HEK293 (cell line): Measurements from ENCODE around the gene PDLIM4.

Experiments
- CTCF ChIA-PET: fragments of 350-600 bp; formaldehyde crosslinking; extraction: SDS; loops from one replicate; lab custom pipeline; 2021; ENCODE audit warnings: antibody characterized with exemption; lab: Yijun Ruan, JAX
- POLR2A ChIA-PET: fragments of 300-600 bp; formaldehyde crosslinking; extraction: SDS; loops from one replicate; lab custom pipeline; 2020; ENCODE audit warnings: antibody characterized with exemption, inconsistent platforms; lab: Yijun Ruan, JAX
- H3K27ac ChIP-seq: fragments of 200-500 bp; sonication (Bioruptor generic); 2 replicates; pipeline ENCODE4 v1.5.1; 2014; ENCODE audit warnings: low read depth, low read length, control low read depth, inconsistent platforms; ENCODE audit errors: extremely low read depth
- H3K36me3 ChIP-seq, 2 experiments: fragments of 200-500 bp in 1 of 2; sonication (Bioruptor generic) in 1 of 2; 1 replicate in 1 of 2; 2 replicates in 1 of 2; pipeline ENCODE4 v1.5.1; 2014 to 2017; ENCODE audit warnings: inconsistent platforms in 2 of 2, low read length in 2 of 2; ENCODE audit not compliant: control insufficient read depth in 2 of 2, insufficient read depth in 1 of 2
- H3K4me1 ChIP-seq: fragments of 200-500 bp; sonication (Bioruptor generic); 2 replicates; pipeline ENCODE4 v1.5.1; 2014; ENCODE audit warnings: mild to moderate bottlenecking, low read length, inconsistent platforms; ENCODE audit not compliant: control insufficient read depth, insufficient read depth
- H3K4me3 ChIP-seq: 2 replicates; pipeline ENCODE4 v1.5.1; 2011; ENCODE audit warnings: low read depth, mild to moderate bottlenecking, control low read depth, low read length, moderate library complexity
- H3K9me3 ChIP-seq: fragments of 200-500 bp; sonication (Bioruptor generic); 2 replicates; pipeline ENCODE4 v1.5.1; 2014; ENCODE audit warnings: low read depth, low read length, inconsistent platforms; ENCODE audit not compliant: control insufficient read depth, insufficient read depth
- BCL11B ChIP-seq: fragments of 450-650 bp; formaldehyde crosslinking; IDR thresholded peaks from 2 replicates; pipeline ENCODE4 v1.5.1; 2016; ENCODE audit warnings: low read depth, missing biosample characterization, missing genetic modification characterization
- HIC1 ChIP-seq: fragments of 450-650 bp; formaldehyde crosslinking; IDR thresholded peaks from 2 replicates; pipeline ENCODE4 v1.5.1; 2016; ENCODE audit warnings: missing biosample characterization, missing genetic modification characterization
- HOXA7 ChIP-seq: sonication (generic); formaldehyde crosslinking; IDR thresholded peaks from 2 replicates; pipeline ENCODE4 v1.8.1; 2022; ENCODE audit warnings: missing genetic modification reagents, borderline replicate concordance
- KLF1 ChIP-seq: fragments of 450-650 bp; formaldehyde crosslinking; IDR thresholded peaks from 2 replicates; pipeline ENCODE4 v1.5.1; 2016; ENCODE audit warnings: missing biosample characterization, missing genetic modification characterization
- MEIS1 ChIP-seq: sonication (generic); formaldehyde crosslinking; IDR thresholded peaks from 2 replicates; pipeline ENCODE4 v1.8.1; 2022; ENCODE audit warnings: missing genetic modification reagents, mild to moderate bottlenecking, borderline replicate concordance
- SP3 ChIP-seq: fragments of 450-650 bp; formaldehyde crosslinking; IDR thresholded peaks from 2 replicates; pipeline ENCODE4 v1.5.1; 2016; ENCODE audit warnings: missing biosample characterization, missing genetic modification characterization
- ZFHX2 ChIP-seq: fragments of 450-650 bp; formaldehyde crosslinking; conservative IDR thresholded peaks from 2 replicates; pipeline ENCODE4 v1.5.1; 2016; ENCODE audit warnings: missing biosample characterization, missing genetic modification characterization
- ZNF114 ChIP-seq: fragments of 450-650 bp; formaldehyde crosslinking; IDR thresholded peaks from 2 replicates; pipeline ENCODE4 v1.5.0; 2017; ENCODE audit warnings: missing biosample characterization, missing genetic modification characterization
- ZNF146 ChIP-seq: fragments of 450-650 bp; formaldehyde crosslinking; IDR thresholded peaks from 2 replicates; pipeline ENCODE4 v1.5.1; 2016; ENCODE audit warnings: missing biosample characterization, missing genetic modification characterization
- ZNF169 ChIP-seq: fragments of 450-650 bp; formaldehyde crosslinking; IDR thresholded peaks from 2 replicates; pipeline ENCODE4 v1.5.1; 2016; ENCODE audit warnings: missing biosample characterization, missing genetic modification characterization
- ZNF18 ChIP-seq: fragments of 450-650 bp; formaldehyde crosslinking; IDR thresholded peaks from 2 replicates; pipeline ENCODE4 v1.5.1; 2016; ENCODE audit warnings: missing biosample characterization, missing genetic modification characterization
- ZNF2 ChIP-seq: fragments of 450-650 bp; formaldehyde crosslinking; IDR thresholded peaks from 2 replicates; pipeline ENCODE4 v1.5.1; 2016; ENCODE audit warnings: missing biosample characterization, missing genetic modification characterization
- ZNF26 ChIP-seq: fragments of 450-650 bp; formaldehyde crosslinking; IDR thresholded peaks from 2 replicates; pipeline ENCODE4 v1.5.1; 2016; ENCODE audit warnings: missing biosample characterization, missing genetic modification characterization
- ZNF274 ChIP-seq, 2 experiments: fragments of 200-500 bp in 1 of 2; fragments of 450-650 bp in 1 of 2; sonication (Bioruptor generic) in 1 of 2; formaldehyde crosslinking in 1 of 2; IDR thresholded peaks; 2 replicates each; pipeline versions ENCODE4 v1.5.1 to v1.6.1; 2014 to 2016; ENCODE audit warnings: borderline replicate concordance in 1 of 2, inconsistent platforms in 1 of 2, low read length in 1 of 2, missing biosample characterization in 1 of 2, missing genetic modification characterization in 1 of 2
- ZNF398 ChIP-seq: fragments of 450-650 bp; formaldehyde crosslinking; IDR thresholded peaks from 2 replicates; pipeline ENCODE4 v1.5.1; 2017; ENCODE audit warnings: missing biosample characterization, missing genetic modification characterization
- ZNF404 ChIP-seq: fragments of 450-650 bp; formaldehyde crosslinking; IDR thresholded peaks from 2 replicates; pipeline ENCODE4 v1.5.1; 2017; ENCODE audit warnings: missing biosample characterization, missing genetic modification characterization
- ZNF488 ChIP-seq: fragments of 450-650 bp; formaldehyde crosslinking; IDR thresholded peaks from 2 replicates; pipeline ENCODE4 v1.5.1; 2016; ENCODE audit warnings: missing biosample characterization, missing genetic modification characterization
- ZNF530 ChIP-seq: fragments of 450-650 bp; formaldehyde crosslinking; IDR thresholded peaks from 2 replicates; pipeline ENCODE4 v1.5.1; 2016; ENCODE audit warnings: low read depth, missing biosample characterization, missing genetic modification characterization
- ZNF544 ChIP-seq: fragments of 450-650 bp; formaldehyde crosslinking; IDR thresholded peaks from 2 replicates; pipeline ENCODE4 v1.5.0; 2017; ENCODE audit warnings: missing biosample characterization, missing genetic modification characterization
- ZNF629 ChIP-seq: fragments of 450-650 bp; formaldehyde crosslinking; IDR thresholded peaks from 2 replicates; pipeline ENCODE4 v1.5.1; 2017; ENCODE audit warnings: missing biosample characterization, missing genetic modification characterization
- ZNF658 ChIP-seq: fragments of 450-650 bp; formaldehyde crosslinking; IDR thresholded peaks from 2 replicates; pipeline ENCODE4; 2016; ENCODE audit warnings: missing biosample characterization, missing genetic modification characterization
- ZNF670 ChIP-seq: fragments of 450-650 bp; formaldehyde crosslinking; IDR thresholded peaks from 2 replicates; pipeline ENCODE4 v1.5.1; 2016; ENCODE audit warnings: missing biosample characterization, missing genetic modification characterization, low read depth
- ZNF677 ChIP-seq: fragments of 450-650 bp; IDR thresholded peaks from 2 replicates; pipeline ENCODE4 v1.5.0; 2018; ENCODE audit warnings: missing biosample characterization, mild to moderate bottlenecking, missing genetic modification characterization, moderate library complexity
- ZNF785 ChIP-seq: fragments of 450-650 bp; formaldehyde crosslinking; IDR thresholded peaks from 2 replicates; pipeline ENCODE4 v1.5.1; 2016; ENCODE audit warnings: missing biosample characterization, missing genetic modification characterization

Gene PDLIM4

GRCh38 chr5:132232465-132232864, 25.0 kb upstream of the PDLIM4 start:
- Histone ChIP-seq H3K27ac (no peak overlapping the region), H3K9me3 (no peaks in the 10 kb centered on the region), H3K4me3 (no peak overlapping the region)
- POLR2A ChIA-PET = no interaction called here
- no peak for TF ChIP-seq ZNF2 (tag by site-specific recombination)
- no peak for TF ChIP-seq ZNF785 (tag by site-specific recombination)
- no peak for TF ChIP-seq ZNF146 (tag by site-specific recombination)
- no peak for TF ChIP-seq ZNF629 (tag by site-specific recombination)
- no peak for TF ChIP-seq ZNF530 (tag by site-specific recombination)
- TF ChIP-seq HOXA7 = no peak
- no peak for TF ChIP-seq ZNF658 (tag by site-specific recombination)
- TF ChIP-seq ZNF398 (tag by site-specific recombination) = no peak
- TF ChIP-seq ZNF114 (tag by site-specific recombination) = no peak
- TF ChIP-seq ZFHX2 (tag by site-specific recombination) = no peak
- TF ChIP-seq ZNF488 (tag by site-specific recombination) = no peak
- no peak for TF ChIP-seq ZNF169 (tag by site-specific recombination)
- TF ChIP-seq HIC1 (tag by site-specific recombination) = no peak
- TF ChIP-seq, all 188 proteins: peak for 0
- H3K36me3 ChIP-seq = no peaks in the 10 kb centered on the region
- H3K4me1 ChIP-seq = no peaks in the 10 kb centered on the region
- CTCF ChIA-PET = interaction anchor here (0.7 kb wide), 1 partner anchor 9 kb away, joined by 3 read pairs; no protein-coding TSS in a partner anchor

- H3K36me3 ChIP-seq = no peaks in the 10 kb centered on the region
- no peak overlapping the region for H3K27ac ChIP-seq
- no peak overlapping the region for H3K4me3 ChIP-seq
- POLR2A ChIA-PET = no interaction called here
- CTCF ChIA-PET = interaction anchor here (0.6 to 0.7 kb wide), 2 partner anchors 9 to 30 kb away, joined by 3 read pairs; no protein-coding TSS in a partner anchor
- no peaks in the 10 kb centered on the region for H3K4me1 ChIP-seq
- no peaks in the 10 kb centered on the region for H3K9me3 ChIP-seq
- no peak for TF ChIP-seq KLF1 (tag by site-specific recombination)
- TF ChIP-seq ZNF544 (tag by site-specific recombination) = no peak
- no peak for TF ChIP-seq ZNF629 (tag by site-specific recombination)
- no peak for TF ChIP-seq BCL11B (tag by site-specific recombination)
- TF ChIP-seq SP3 (tag by site-specific recombination) = no peak
- no peak for TF ChIP-seq ZNF18 (tag by site-specific recombination)
- no peak for TF ChIP-seq ZNF670
- TF ChIP-seq MEIS1 = no peak
- TF ChIP-seq ZNF26 = no peak
- no peak for TF ChIP-seq ZNF404 (tag by site-specific recombination)
- no peak for TF ChIP-seq ZNF488 (tag by site-specific recombination)
- no peak for TF ChIP-seq ZNF677 (tag by site-specific recombination)
- TF ChIP-seq ZNF274 (IDR thresholded peaks at IDR 0.05; ENCODE audit: low read length) = no peak
- no peak for TF ChIP-seq ZNF274 (tag by site-specific recombination; IDR thresholded peaks at IDR 0.05; ENCODE audit: borderline replicate concordance)
Measured at GRCh38 chr5:132233081-132233480, 24.4 kb upstream of the PDLIM4 start.
